ENCODE results near the gene KIRREL3.

DNA sequence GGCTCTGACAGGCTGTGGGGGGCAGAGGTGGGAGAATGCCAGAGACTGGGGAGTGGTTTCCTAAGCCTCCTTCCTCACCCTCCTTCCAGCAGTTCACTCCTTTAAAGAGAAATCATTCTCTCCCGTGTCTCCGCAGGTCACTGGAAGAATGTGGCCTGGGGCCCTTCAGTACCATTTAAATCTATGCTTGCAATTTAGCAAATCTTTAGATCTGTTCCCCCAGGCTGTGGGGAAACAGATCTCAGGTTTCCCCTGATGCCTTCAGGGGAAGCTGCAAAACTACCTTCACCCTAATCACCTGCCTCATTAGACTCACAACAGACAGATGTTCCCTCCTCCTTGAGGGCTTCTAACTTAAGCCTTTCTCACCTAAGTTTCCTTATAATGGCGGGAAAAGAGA, 55.3 kb downstream of the KIRREL3 start:
- TF ChIP-seq, protein P1, sequence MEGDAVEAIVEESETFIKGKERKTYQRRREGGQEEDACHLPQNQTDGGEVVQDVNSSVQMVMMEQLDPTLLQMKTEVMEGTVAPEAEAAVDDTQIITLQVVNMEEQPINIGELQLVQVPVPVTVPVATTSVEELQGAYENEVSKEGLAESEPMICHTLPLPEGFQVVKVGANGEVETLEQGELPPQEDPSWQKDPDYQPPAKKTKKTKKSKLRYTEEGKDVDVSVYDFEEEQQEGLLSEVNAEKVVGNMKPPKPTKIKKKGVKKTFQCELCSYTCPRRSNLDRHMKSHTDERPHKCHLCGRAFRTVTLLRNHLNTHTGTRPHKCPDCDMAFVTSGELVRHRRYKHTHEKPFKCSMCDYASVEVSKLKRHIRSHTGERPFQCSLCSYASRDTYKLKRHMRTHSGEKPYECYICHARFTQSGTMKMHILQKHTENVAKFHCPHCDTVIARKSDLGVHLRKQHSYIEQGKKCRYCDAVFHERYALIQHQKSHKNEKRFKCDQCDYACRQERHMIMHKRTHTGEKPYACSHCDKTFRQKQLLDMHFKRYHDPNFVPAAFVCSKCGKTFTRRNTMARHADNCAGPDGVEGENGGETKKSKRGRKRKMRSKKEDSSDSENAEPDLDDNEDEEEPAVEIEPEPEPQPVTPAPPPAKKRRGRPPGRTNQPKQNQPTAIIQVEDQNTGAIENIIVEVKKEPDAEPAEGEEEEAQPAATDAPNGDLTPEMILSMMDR (IDR thresholded peaks at IDR 0.05; ENCODE audit: low read depth, low read length), result no peak
- no peak for TF ChIP-seq EZH2phosphoT487 (IDR thresholded peaks at IDR 0.05; ENCODE audit: low read depth)
